NCI-H226 (cell line): ENCODE data around the gene RBMS3.
A peak's percentile ranks its signal among the peaks of the same experiment; 100 is the strongest.

ENCODE experiments used
- DNase-seq: peaks from one replicate; pipeline ENCODE4 v3.0.0-alpha.2; 2015

The RBMS3 gene

GRCh38 chr3:29537889-29538609 is 257.2 kb downstream of the RBMS3 start:
- DNase-seq = no peak

- DNase-seq = no peak
Measured at GRCh38 chr3:29538610-29538958, 257.7 kb downstream of the RBMS3 start.

DNA sequence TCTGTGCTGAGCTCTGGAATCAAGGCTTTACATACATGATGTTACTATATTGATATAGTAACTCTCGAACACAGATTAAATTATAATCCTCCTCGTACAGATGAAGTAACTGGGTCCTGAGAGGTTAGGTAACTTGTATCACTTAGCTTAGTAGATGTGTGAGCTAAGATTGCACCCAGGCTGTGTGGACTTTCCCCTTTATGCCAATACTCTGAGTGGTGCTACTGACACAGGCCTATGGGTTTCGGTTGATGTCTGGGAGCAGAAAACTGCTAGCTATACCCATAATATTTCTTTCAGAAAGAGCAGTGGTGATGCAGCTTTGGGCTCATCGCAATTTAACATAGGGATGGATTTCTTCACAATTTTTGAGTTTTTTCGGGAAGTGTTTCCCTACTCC is 259.7 kb downstream of the RBMS3 start:
- DNase-seq = no peak

- no peak for DNase-seq
Measured at GRCh38 chr3:29544701-29545363, 264.0 kb downstream of the RBMS3 start.

DNA sequence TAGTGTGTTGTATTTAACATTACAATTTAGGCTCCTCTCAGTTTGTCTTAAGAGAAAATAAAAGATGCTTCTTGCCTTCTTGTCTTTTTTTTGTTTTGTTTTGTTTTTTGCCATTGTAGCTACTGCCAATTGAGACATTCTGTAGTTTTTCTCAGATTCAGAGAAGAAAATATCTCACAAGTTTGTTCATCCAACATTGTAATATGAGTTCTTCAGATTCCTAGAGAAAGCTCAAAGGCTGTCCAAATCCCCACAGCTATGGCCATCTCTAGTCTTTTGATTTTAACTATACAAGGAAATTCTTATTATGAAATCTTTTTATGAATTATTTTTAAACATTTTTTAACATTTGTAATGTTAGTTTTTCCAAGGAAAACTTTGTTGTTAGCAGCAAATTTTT is 264.7 kb downstream of the RBMS3 start:
- no peak for DNase-seq

GRCh38 chr3:29552051-29552450 is 271.2 kb downstream of the RBMS3 start:
- DNase-seq = no peak

DNA sequence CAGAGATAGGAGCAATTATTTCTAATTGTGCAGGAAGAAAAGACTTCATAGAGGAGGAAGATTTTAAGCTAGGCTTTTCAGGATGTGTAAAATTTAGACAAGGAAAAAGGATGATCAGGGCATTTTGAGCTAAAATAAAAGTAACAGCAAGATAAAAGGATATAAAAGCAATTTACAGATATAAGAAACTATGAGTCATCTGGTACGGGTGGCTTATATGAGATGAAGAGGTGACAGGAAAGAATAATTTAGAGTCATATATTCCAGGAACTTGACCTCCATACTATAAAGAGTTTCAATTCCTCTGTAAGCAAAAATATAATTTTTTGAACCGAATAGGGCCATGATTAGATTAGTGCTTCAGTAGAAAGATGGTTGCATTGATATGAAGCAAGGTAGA is 273.7 kb downstream of the RBMS3 start:
- no peak for DNase-seq

DNA sequence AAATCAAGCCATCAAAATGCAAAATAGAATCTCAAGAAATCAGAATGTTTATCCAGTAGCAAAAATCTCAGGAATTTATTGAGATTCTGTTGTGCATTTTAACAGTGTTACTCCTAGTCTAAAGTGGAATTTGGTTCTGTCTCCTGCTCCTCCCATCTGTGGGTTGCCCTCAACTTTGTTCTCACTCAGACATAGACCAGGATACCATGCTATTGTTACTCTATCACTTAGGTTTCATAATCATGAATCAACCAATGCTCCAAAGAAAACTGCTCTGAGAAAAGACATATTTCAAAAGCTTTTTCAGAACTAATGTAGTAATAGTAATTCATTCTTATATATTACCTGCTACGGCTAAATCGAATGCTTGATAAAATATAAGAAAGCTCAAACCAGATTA is 274.7 kb downstream of the RBMS3 start:
- DNase-seq = peak; percentile 11

GRCh38 chr3:29557186-29557585 is 276.3 kb downstream of the RBMS3 start:
- no peak for DNase-seq

DNA sequence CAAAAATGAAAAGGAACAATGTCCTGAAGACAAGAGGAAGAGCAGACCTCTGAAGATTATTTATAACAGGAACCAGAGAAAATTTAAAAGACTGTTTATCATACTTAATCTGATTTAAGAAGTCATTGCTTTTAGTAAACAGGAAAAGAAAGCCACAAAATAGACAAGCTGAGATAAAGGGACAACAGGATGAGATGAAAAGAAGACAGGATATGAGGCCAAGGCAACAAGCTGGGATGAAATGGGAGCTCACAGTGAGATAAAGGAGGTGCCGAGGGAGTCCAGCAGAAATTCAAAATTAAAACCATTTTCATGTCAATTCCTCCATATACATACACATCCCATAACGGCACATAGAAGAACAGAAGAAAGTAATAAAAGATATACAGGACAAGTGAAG is 277.0 kb downstream of the RBMS3 start:
- no peak for DNase-seq

DNA sequence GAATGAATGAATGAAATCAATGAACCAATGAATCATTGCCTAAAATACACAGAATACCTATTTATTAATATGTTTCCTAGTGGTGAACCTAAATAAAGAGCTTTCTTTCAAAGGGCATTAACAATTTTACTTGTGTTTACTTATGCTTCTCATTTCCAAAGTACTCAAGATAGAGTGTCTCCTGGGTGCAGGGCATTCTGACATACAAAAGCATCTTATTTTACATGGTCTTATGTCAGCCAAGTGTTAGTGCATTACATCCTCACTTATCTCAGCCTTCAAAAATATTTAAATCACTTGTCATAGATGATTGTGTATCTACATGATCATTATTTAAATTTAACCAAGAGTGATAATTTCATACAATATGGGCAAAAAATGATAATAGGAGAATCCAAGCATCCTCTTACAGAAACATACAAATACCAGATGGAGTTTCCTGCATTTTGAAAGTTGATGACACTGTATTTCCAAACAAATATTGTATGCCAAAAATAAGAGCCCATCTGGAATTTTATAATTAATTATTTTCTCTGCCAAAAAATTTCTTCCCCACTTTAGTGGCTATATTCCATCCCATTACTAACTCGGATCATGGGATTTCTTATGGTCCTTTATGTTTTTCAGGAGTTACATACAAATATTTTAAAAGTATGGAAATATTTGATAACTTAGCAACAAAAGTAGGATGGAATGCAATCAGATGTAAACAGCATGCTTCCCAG is 279.0 kb downstream of the RBMS3 start:
- DNase-seq = no peak

DNA sequence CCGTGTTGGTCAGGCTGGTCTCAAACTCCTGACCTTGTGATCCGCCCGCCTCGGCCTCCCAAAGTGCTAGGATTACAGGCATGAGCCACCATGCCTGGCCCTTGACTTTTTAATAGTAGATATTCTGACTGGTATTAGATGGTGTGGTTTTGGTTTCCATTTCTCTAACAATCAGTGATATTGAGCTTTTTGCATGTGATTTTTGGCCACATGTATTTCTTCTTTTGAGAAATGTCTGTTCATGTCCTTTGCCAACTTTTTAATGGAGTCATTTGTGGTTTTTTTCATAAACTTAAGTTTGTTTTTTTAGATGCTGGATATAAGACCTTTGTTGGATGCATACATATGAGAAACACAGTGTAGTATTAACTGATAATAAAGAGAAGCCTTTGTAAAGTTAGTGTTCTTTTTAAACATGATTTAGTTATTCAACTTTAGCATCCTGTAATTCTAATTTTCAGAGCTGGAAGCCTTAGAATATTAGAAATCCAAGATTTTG is 280.8 kb downstream of the RBMS3 start:
- DNase-seq = no peak

GRCh38 chr3:29565236-29565635 is 284.4 kb downstream of the RBMS3 start:
- DNase-seq = no peak

DNA sequence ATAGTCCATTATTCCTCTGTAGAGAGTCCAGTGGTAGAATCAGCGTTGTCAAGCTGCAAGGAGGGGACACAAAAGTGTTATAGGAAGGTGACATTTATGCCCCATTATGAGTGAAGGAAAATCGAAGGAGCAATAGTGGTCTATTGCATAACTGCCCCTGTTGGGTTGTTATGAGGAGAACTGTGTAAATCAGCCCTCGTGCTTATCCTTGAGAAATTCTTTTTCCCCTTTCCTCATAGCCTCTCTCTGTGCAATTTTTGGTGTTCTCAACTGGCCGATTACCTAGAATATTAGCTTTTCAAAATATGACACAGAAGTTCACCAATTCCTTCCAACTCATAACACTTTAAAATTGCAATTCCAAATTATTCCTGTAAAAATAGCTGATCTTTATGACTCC is 286.6 kb downstream of the RBMS3 start:
- no peak for DNase-seq

- DNase-seq = no peak
Measured at GRCh38 chr3:29568355-29568754, 287.5 kb downstream of the RBMS3 start.

GRCh38 chr3:29576181-29576580 is 295.3 kb downstream of the RBMS3 start:
- no peak for DNase-seq

- DNase-seq = no peak
Measured at GRCh38 chr3:29576675-29577074, 295.8 kb downstream of the RBMS3 start.

DNA sequence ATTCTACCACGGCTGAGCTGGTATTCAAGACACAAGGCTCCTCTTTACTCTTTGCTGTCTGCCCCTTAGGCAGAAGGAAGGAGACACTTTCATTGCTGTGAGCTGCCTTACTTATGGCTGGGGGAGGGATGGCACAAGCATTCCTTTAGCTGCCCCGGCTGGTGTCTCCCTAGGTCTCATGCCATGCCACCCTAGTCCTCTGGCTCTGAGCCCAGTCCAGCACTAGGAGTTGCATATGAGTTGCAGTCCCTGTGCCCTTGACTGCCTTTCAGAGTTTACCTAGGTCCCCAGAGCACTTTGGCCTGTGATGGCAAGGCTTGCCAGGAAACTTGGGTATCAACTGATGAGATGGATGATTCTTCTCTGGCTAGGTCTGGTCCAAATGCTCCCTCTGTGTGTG is 296.4 kb downstream of the RBMS3 start:
- DNase-seq = no peak

DNA sequence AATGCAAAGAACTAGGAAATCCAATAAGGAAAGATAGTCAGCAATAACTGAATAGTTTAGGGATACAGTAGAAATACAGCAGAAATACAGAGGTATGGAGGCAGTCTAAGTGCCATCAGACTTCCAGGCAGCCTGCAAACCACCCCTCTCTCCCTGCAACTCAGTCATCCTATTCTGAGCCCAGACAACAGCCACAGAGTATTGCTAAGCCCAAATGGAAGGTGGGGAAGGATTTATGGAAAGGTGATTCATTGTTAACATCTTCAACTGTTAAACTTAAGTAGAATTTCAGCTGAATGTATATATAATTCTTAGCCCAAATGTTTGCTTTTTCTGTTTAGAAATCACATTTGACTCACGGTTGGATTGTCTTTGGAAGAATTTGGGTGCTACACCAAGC is 300.4 kb downstream of the RBMS3 start:
- no peak for DNase-seq

DNA sequence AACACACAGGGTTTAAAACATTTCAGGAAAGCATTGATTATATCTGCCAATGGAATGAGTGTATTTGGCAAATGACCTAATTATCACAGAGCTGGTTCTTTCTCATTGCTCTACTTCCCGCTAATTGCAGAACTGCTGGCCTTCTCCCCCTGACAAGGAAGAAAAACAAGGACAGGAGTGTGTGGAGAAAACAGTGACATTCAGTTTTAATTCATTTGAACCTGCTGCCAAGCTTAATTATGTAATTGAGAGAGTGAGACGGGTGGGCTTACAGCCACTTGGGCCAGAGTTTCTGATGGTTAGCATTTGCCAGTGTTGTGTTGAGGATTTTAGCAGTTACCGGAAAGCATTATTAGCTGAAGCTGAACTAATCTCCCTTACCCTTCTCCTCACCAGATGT is 301.4 kb downstream of the RBMS3 start:
- DNase-seq = no peak

DNA sequence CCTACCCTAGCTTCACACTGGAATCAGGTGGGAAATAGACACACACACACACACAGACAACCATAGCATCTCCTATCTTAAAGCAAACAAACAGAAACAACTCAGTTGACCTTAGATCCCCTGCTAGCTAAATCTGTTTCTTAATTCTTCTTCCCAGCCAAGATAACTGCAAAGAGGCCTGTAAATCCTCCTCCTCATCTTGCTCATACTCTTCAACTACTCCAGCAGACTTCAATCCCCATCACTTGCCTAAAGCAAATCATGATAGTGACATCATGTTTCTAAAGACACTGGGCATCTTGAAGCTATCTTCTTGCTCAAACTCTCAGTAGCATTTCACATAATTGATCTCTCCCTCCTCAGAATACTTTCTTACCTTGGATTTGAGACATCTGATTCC is 303.0 kb downstream of the RBMS3 start:
- DNase-seq = peak; percentile 50

DNA sequence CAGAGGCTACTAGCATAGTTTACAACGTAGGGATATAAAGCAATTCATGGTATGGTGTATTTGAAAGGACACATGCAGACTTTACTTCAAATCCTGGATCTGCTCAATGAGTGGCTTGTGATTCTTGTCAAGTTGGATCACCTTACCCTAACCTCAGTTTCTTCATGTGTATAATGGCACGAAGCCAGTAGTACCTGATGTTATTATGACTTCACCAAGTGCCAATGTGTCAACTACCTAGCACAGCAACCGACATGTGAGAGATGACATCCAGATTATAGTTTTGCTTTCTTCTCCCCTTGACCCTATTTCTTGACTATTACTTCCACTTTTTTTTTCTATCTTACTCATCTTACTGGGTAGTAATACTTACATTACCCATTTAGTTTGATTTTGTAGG is 304.5 kb downstream of the RBMS3 start:
- DNase-seq = no peak

DNA sequence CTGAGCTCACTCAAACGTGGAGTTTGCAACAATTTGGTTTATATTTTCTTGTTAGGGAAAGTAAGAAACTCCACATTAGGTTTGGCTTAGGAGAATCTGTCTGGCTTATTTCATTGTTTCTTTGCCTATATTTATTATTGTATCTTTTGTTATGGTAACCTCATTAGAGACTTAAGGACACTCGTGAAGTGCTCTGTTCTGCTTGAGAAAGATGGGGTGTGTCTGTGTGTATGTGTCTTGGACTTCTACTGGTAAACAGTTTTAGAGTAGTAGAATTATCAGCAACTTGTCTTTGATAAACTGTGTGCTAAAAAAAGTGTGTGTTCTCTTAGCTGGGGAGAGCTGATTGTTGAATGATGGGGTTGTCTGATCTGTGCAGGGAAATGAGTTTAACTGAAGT is 306.5 kb downstream of the RBMS3 start:
- DNase-seq = no peak

DNA sequence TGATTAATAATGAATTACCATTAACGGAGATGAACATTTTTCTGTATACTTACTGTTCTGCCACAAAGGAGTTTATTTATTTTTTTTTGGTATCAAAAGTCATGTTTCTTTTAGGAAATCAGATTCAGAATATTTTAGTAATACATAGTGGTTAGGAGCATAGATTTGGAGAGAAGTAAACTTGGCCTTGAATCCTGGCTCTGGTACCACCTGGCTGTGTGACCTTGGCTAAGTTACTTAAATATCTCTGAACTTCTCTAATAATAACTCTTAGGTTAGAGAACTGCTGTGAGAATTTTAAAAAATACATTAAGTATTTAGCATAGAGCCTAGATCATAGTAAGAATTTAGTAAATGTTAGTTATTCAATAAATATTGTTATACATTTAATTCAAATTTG is 309.1 kb downstream of the RBMS3 start:
- no peak for DNase-seq
